PC-3 (cell line): Measurements from ENCODE around the gene GZF1. TPM values are rescaled to one million over a fixed set of nuclear protein-coding genes. Genes with fewer than 3 reads are reported as not detected.

Source experiments
- ATAC-seq: fragments of 200-7000 bp; cut with Tn5 transposase; 2 replicates; pipeline ENCODE4 v1.9.1; 2020; ENCODE audit warnings: mild to moderate bottlenecking, moderate library complexity
- BruUV-seq: library from RNA; stranded (reverse); fragments of 400-500 nt; replicated peaks from 2 replicates; lab custom pipeline; 2021; lab: Mats Ljungman, UMichigan
- CTCF ChIA-PET: fragments of 300-600 bp; sonication (Branson Sonifier 250); formaldehyde crosslinking; loops from one replicate; lab custom pipeline; 2022; ENCODE audit warnings: antibody characterized with exemption; lab: Charles Lee
- POLR2A ChIA-PET: fragments of 300-600 bp; sonication (Branson Sonifier 250); formaldehyde crosslinking; loops from one replicate; lab custom pipeline; 2022; ENCODE audit warnings: antibody characterized with exemption; ENCODE audit not compliant: unreplicated experiment; lab: Charles Lee
- DNase-seq: peaks from one replicate; pipeline ENCODE4 v3.0.0-alpha.2; 2015
- H2AFZ ChIP-seq: fragments of 300-600 bp; sonication (generic); 2 replicates; pipeline ENCODE4 v1.6.0; 2016; ENCODE audit warnings: antibody characterized with exemption, low read length
- H3F3A ChIP-seq: fragments of 300-600 bp; sonication (generic); one replicate; pipeline ENCODE4 v1.6.0; 2017; ENCODE audit warnings: antibody characterized with exemption, low read length, control low read depth, mild to moderate bottlenecking; ENCODE audit not compliant: unreplicated experiment
- H3K27ac ChIP-seq: fragments of 300-600 bp; sonication (generic); 2 replicates; pipeline ENCODE4 v1.5.1; 2016; ENCODE audit warnings: mild to moderate bottlenecking, low read length
- H3K27me3 ChIP-seq: fragments of 300-600 bp; sonication (generic); 2 replicates; pipeline ENCODE4 v1.6.1; 2016; ENCODE audit warnings: low read length, mixed read lengths
- H3K36me3 ChIP-seq: fragments of 300-600 bp; sonication (generic); 2 replicates; pipeline ENCODE4 v1.6.1; 2016; ENCODE audit warnings: low read depth, mixed run types, low read length, mixed read lengths
- H3K4me1 ChIP-seq: fragments of 300-600 bp; sonication (generic); 2 replicates; pipeline ENCODE4 v1.5.1; 2016; ENCODE audit warnings: low read length; ENCODE audit not compliant: insufficient read depth
- H3K4me2 ChIP-seq: fragments of 300-600 bp; sonication (generic); 2 replicates; pipeline ENCODE4 v1.6.0; 2016; ENCODE audit warnings: low read length
- H3K4me3 ChIP-seq: fragments of 300-600 bp; sonication (generic); 2 replicates; pipeline ENCODE4 v1.5.1; 2016; ENCODE audit warnings: mild to moderate bottlenecking, low read length, mixed read lengths
- H3K79me2 ChIP-seq: fragments of 300-600 bp; sonication (generic); 2 replicates; pipeline ENCODE4 v1.6.1; 2017; ENCODE audit warnings: low read length, mixed read lengths
- H3K9ac ChIP-seq: fragments of 300-600 bp; sonication (generic); 2 replicates; pipeline ENCODE4 v1.6.0; 2016; ENCODE audit warnings: mild to moderate bottlenecking, low read length
- H3K9me2 ChIP-seq: fragments of 300-600 bp; sonication (generic); replicated peaks from 2 replicates; pipeline ENCODE4 v1.6.1; 2016; ENCODE audit warnings: mixed run types, low read length, mixed read lengths
- H3K9me3 ChIP-seq: fragments of 300-600 bp; sonication (generic); 2 replicates; pipeline ENCODE4 v1.6.1; 2016; ENCODE audit warnings: low read length, mixed read lengths
- H4K20me1 ChIP-seq: fragments of 300-600 bp; sonication (generic); 2 replicates; pipeline ENCODE4 v1.6.1; 2016; ENCODE audit warnings: low read length, mixed read lengths
- CTCF ChIP-seq: fragments of 300-600 bp; sonication (generic); conservative IDR thresholded peaks from 2 replicates; pipeline ENCODE4 v1.5.1; 2017; ENCODE audit warnings: antibody characterized with exemption, low read depth, mild to moderate bottlenecking, low read length
- EZH2 ChIP-seq: fragments of 300-600 bp; sonication (generic); IDR thresholded peaks from one replicate; pipeline ENCODE4 v1.6.1; 2017; ENCODE audit warnings: antibody characterized with exemption, mild to moderate bottlenecking, low read length; ENCODE audit not compliant: unreplicated experiment
- EZH2phosphoT487 ChIP-seq: fragments of 300-600 bp; sonication (generic); IDR thresholded peaks from 2 replicates; pipeline ENCODE4 v1.6.1; 2018; ENCODE audit warnings: mild to moderate bottlenecking, antibody characterized with exemption, low read length, borderline replicate concordance
- intact Hi-C: fragments of 100-400 bp; cut with micrococcal nuclease; formaldehyde crosslinking; loops from 2 replicates; pipeline ENCODE4 v1.9.0; 2023
- total RNA-seq: library from RNA; depleted of rRNA; stranded (reverse); fragments of >200 nt; gene quantifications from 2 replicates; pipeline ENCODE4 v1.2.3, GENCODE V29; 2014

Gene GZF1
- total RNA-seq, 1 experiment from 2014 or later, result 16.0 TPM

GRCh38 chr20:23381876-23382275 is 19.9 kb downstream of the GZF1 start:
- Histone ChIP-seq H3K9me3 (no peaks in the 10 kb centered on the region), H4K20me1 (no peaks in the 10 kb centered on the region), H3K4me3 (no peak overlapping the region), H3K4me2 (no peak overlapping the region), H3K27ac (no peak overlapping the region), H3F3A (no peaks in the 10 kb centered on the region), H3K79me2 (no peaks in the 10 kb centered on the region), H3K27me3 (no peaks in the 10 kb centered on the region), H3K9me2 (no peaks in the 10 kb centered on the region), H2AFZ (no peak overlapping the region), H3K9ac (no peak overlapping the region), H3K4me1 (no peaks in the 10 kb centered on the region), H3K36me3 (peaks cover 31% of the 10 kb centered on the region)
- TF ChIP-seq EZH2phosphoT487 (no peak), EZH2 (no peak), CTCF (no peak)
- ChIA-PET POLR2A (no interaction called here), CTCF (no interaction called here)
- no TSS peak for BruUV-seq
- DNase-seq, result no peak
- no peak for ATAC-seq
- intact Hi-C loops, result no loop called here

- TF ChIP-seq EZH2, result no peak
- no peak for TF ChIP-seq EZH2phosphoT487
- TF ChIP-seq CTCF, result no peak
- peaks cover 25% of the 10 kb centered on the region for H3K36me3 ChIP-seq
- no peaks in the 10 kb centered on the region for H3K27me3 ChIP-seq
- no peak for ATAC-seq
- H3K4me2 ChIP-seq, result no peak overlapping the region
- H4K20me1 ChIP-seq, result no peaks in the 10 kb centered on the region
- no peaks in the 10 kb centered on the region for H3K4me1 ChIP-seq
- no peak overlapping the region for H3K27ac ChIP-seq
- no TSS peak for BruUV-seq
- CTCF ChIA-PET, result no interaction called here
- no peak overlapping the region for H3K4me3 ChIP-seq
- no peak overlapping the region for H3K9ac ChIP-seq
- no peaks in the 10 kb centered on the region for H3F3A ChIP-seq
- H3K9me3 ChIP-seq, result no peaks in the 10 kb centered on the region
- no peak for DNase-seq
- no peaks in the 10 kb centered on the region for H3K9me2 ChIP-seq
- no peaks in the 10 kb centered on the region for H3K79me2 ChIP-seq
- no peak overlapping the region for H2AFZ ChIP-seq
- POLR2A ChIA-PET, result no interaction called here
- intact Hi-C loops, result no loop called here
Observed at GRCh38 chr20:23386304-23387117, 24.5 kb downstream of the GZF1 start.

GRCh38 chr20:23387118-23387443 is 25.1 kb downstream of the GZF1 start:
- ChIA-PET CTCF (no interaction called here), POLR2A (no interaction called here)
- TF ChIP-seq EZH2phosphoT487 (no peak), EZH2 (no peak), CTCF (no peak)
- Histone ChIP-seq H2AFZ (no peak overlapping the region), H3K9ac (no peak overlapping the region), H3K27me3 (no peaks in the 10 kb centered on the region), H3K4me1 (no peaks in the 10 kb centered on the region), H3F3A (no peaks in the 10 kb centered on the region), H3K9me3 (no peaks in the 10 kb centered on the region), H3K79me2 (no peaks in the 10 kb centered on the region), H3K36me3 (peaks cover 25% of the 10 kb centered on the region), H3K4me3 (no peak overlapping the region), H3K9me2 (no peaks in the 10 kb centered on the region), H3K4me2 (no peak overlapping the region), H4K20me1 (no peaks in the 10 kb centered on the region), H3K27ac (no peak overlapping the region)
- BruUV-seq, result no TSS peak
- intact Hi-C loops, result no loop called here
- no peak for ATAC-seq
- DNase-seq, result no peak
